ENCODE measurements around the gene PPP2R3B.
"Not testable (repeated sequence)": the region's sequence is repeated elsewhere in the genome, so short reads cannot be mapped to it uniquely, and the experiment has no call there.

PPP2R3B gene

DNA sequence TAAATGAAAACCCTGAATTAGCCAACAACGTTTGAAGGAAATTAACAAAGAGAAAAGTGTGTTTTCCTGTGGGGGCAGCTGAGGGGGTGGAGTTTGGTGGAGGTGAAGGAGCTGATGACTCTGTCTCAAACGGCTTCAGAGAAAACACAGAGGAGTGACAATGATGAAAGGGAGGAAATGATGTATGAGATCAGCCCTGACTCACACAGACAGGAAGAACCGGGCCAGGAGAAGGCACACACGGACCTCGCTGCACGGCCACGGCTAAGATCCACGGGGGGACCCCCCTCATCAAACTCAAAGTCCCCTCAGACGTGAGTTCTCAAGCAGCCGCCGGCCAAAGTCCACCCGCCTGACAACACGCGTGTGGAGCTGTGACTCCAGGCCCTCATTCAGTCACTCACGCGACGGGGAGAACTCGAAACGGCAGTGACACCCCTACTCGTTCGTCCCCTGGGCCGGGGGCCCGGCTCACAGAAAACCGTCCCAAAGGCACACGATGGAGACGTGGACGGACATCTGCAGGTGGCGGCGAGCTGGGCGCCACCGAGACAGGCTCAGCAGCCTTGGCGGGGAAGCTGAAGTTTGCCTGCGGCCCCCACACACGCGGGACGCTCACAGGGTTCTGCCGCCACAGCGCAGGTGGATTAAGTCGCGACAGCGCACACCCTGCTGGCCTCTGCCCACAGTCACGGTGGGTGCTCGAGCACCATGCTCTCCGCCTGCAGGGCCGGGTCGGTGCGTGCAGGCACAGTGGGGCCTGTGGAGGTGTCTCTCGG, 28.8 kb downstream of the PPP2R3B start:
- H3K27ac ChIP-seq (ENCODE audit: low read length): no peak overlapping the region
- H3K36me3 ChIP-seq (ENCODE audit: control insufficient read depth in 1 of 2, insufficient read depth in 2 of 2, low read length in 2 of 2): peaks cover 0 to 31% of the 10 kb centered on the region in 2 donors
- H3K9me3 ChIP-seq (ENCODE audit: control insufficient read depth in 1 of 2, low read length in 2 of 2): peaks cover 0 to 13% of the 10 kb centered on the region in 2 donors
- no peaks in the 10 kb centered on the region for H3K27me3 ChIP-seq (ENCODE audit: low read depth, low read length)
- H3K4me1 ChIP-seq (ENCODE audit: control insufficient read depth in 1 of 2, insufficient read depth in 2 of 2, low read length in 2 of 2): no peaks in the 10 kb centered on the region
- no peak overlapping the region for H3K4me3 ChIP-seq (ENCODE audit: low read depth in 1 of 2, low read length in 2 of 2)

DNA sequence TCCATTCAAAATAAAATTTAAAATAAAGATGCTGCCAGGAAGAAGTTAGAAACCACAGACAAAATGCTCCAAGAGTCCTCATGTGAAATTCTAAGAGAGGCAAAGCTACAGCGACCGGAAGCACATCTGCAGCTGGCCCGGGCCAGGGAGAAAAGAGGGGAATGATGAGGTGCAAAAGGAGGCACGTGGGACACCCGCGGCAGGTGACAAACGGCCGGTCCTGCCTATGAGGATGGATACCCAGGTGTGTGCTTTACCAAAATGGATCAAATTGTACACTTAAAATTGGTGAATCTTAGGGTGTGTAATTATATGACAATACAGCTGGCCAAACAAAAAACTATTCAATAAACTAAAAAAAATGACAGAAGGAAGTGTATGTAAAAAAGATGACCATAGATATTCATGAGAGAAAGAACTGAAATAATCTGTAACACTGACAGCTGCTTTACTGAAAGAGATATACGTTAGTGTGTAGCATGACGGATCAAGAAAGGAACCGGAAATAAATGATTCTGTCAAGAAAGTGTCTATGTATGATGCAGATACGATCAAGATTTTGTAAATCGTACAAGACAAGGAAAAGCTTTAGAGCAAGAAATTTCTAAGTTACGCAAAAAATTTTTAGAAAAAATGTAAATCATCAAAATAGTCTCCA, 29.5 kb downstream of the PPP2R3B start:
- Histone ChIP-seq H3K36me3 (ENCODE audit: control insufficient read depth in 1 of 2, insufficient read depth in 2 of 2, low read length in 2 of 2) (peaks cover 0 to 36% of the 10 kb centered on the region in 2 donors), H3K4me3 (ENCODE audit: low read depth in 1 of 2, low read length in 2 of 2) (no peak overlapping the region), H3K4me1 (ENCODE audit: control insufficient read depth in 1 of 2, insufficient read depth in 2 of 2, low read length in 2 of 2) (no peaks in the 10 kb centered on the region), H3K9me3 (ENCODE audit: control insufficient read depth in 1 of 2, low read length in 2 of 2) (peaks cover 0 to 13% of the 10 kb centered on the region in 2 donors), H3K27me3 (ENCODE audit: low read depth, low read length) (no peaks in the 10 kb centered on the region), H3K27ac (ENCODE audit: low read length) (no peak overlapping the region)

DNA sequence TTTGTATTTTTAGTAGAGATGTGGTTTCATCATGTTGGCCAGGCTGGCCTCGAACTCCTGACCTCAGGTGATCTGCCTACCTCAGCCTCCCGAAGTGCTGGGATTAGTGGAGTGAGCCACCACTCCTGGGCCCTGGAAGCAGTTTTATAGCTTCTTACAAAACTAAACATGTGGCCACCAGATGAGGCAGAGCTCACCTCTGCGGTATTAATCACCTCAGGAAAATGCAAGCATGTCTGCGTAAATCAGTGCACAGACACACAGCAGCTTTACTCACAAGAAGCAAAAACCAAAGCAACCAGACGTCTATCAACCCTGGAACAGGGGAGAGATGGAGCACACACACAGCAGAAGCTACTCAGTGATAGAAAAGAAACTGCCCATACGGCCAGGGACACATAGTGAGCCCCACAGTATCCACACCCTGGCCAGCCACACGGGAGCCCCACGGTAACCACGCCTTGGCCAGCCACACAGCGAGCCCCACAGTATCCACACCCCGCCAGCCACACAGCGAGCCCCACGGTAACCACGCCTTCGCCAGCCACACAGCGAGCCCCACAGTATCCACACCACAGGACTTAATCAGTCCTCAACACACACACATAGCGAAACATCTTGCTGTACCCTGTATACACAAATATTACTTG, 30.2 kb downstream of the PPP2R3B start:
- peaks cover 0 to 38% of the 10 kb centered on the region in 2 donors for H3K36me3 ChIP-seq (ENCODE audit: control insufficient read depth in 1 of 2, insufficient read depth in 2 of 2, low read length in 2 of 2)
- H3K27ac ChIP-seq (ENCODE audit: low read length): no peak overlapping the region
- no peaks in the 10 kb centered on the region for H3K4me1 ChIP-seq (ENCODE audit: control insufficient read depth in 1 of 2, insufficient read depth in 2 of 2, low read length in 2 of 2)
- H3K27me3 ChIP-seq (ENCODE audit: low read depth, low read length): no peaks in the 10 kb centered on the region
- peaks cover 0 to 13% of the 10 kb centered on the region in 2 donors for H3K9me3 ChIP-seq (ENCODE audit: control insufficient read depth in 1 of 2, low read length in 2 of 2)
- H3K4me3 ChIP-seq (ENCODE audit: low read depth in 1 of 2, low read length in 2 of 2): no peak overlapping the region

DNA sequence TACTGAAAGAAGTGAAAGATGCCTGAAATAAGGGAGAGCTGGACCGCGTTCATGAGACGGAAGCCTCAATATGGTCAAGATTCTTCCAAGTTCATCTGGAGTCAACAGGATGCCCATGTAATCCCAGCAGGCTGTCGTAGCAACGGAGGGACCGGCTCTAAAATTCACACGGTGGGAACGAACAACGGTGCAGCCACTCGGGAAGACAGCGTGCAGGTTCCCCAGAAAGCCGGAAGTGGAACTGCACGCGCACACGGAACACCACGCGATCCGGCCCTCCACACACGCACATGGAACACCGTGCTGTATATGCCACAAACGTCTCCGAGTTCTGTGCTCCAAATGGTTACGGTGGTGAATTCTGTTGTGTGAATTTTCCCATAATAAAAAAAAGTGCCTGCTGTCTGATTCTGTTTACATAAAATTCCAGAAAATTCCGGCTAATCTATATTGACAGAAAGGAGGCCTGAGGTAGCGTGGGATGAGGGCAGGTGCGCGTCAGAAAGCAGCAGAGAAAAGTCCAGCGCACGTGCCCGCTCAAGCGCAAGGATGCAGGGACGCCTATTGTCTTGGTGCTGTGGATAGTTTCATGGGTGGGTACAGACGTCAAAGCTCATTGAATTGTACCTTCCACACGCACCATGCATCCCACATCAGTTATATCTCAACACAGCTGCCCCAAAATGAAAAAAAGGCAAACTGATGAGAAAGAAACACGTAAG, 31.2 kb downstream of the PPP2R3B start:
- Histone ChIP-seq H3K4me1 (ENCODE audit: control insufficient read depth in 1 of 2, insufficient read depth in 2 of 2, low read length in 2 of 2) (no peaks in the 10 kb centered on the region), H3K4me3 (ENCODE audit: low read depth in 1 of 2, low read length in 2 of 2) (no peak overlapping the region), H3K36me3 (ENCODE audit: control insufficient read depth in 1 of 2, insufficient read depth in 2 of 2, low read length in 2 of 2) (peaks cover 0 to 30% of the 10 kb centered on the region in 2 donors), H3K27ac (ENCODE audit: low read length) (no peak overlapping the region), H3K27me3 (ENCODE audit: low read depth, low read length) (no peaks in the 10 kb centered on the region), H3K9me3 (ENCODE audit: control insufficient read depth in 1 of 2, low read length in 2 of 2) (peaks cover 0 to 5% of the 10 kb centered on the region in 2 donors)

DNA sequence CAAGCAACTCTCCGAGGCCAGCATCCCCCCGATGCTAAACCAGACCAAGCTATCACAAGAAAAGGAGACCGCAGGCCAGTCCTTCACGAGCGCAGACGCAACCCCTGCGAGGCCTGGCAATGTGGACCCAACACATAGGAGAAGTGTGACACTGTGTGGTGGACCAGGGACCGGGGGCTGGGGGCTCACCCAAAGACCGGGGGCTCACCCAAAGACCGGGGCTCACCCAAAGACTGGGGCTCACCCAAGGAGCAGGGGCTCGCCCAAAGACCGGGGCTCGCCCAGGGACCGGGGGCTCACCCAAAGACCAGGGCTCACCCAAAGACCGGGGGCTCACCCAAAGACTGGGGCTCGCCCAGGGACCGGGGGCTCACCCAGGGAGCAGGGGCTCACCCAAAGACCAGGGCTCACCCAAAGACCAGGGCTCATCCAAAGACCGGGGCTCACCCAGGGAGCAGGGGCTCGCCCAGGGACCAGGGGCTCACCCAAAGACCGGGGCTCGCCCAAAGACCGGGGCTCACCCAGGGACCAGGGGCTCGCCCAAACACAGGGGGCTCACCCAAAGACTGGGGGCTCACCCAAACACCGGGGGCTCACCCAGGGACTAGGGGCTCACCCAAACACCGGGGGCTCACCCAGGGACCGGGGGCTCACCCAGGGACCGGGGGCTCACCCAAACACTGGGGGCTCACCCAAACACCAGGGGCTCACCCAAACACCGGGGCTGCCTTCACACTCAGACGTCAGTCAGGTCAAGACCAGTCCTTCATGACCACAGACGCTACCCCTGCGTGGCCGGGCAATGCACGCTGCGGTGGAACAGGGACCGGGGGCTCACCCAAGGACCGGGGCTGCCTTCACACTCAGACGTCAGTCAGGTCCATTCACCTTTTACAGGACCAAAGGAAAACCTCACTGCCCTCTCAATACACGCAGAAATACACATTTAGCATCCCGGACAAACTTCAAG, 32.9 kb downstream of the PPP2R3B start:
- Histone ChIP-seq H3K27ac (ENCODE audit: low read length) (no peak overlapping the region), H3K9me3 (ENCODE audit: control insufficient read depth in 1 of 2, low read length in 2 of 2) (no peaks in the 10 kb centered on the region), H3K4me1 (ENCODE audit: control insufficient read depth in 1 of 2, insufficient read depth in 2 of 2, low read length in 2 of 2) (no peaks in the 10 kb centered on the region), H3K27me3 (ENCODE audit: low read depth, low read length) (no peaks in the 10 kb centered on the region), H3K36me3 (ENCODE audit: control insufficient read depth in 1 of 2, insufficient read depth in 2 of 2, low read length in 2 of 2) (peaks cover 0 to 14% of the 10 kb centered on the region in 2 donors), H3K4me3 (ENCODE audit: low read depth in 1 of 2, low read length in 2 of 2) (no peak overlapping the region)

DNA sequence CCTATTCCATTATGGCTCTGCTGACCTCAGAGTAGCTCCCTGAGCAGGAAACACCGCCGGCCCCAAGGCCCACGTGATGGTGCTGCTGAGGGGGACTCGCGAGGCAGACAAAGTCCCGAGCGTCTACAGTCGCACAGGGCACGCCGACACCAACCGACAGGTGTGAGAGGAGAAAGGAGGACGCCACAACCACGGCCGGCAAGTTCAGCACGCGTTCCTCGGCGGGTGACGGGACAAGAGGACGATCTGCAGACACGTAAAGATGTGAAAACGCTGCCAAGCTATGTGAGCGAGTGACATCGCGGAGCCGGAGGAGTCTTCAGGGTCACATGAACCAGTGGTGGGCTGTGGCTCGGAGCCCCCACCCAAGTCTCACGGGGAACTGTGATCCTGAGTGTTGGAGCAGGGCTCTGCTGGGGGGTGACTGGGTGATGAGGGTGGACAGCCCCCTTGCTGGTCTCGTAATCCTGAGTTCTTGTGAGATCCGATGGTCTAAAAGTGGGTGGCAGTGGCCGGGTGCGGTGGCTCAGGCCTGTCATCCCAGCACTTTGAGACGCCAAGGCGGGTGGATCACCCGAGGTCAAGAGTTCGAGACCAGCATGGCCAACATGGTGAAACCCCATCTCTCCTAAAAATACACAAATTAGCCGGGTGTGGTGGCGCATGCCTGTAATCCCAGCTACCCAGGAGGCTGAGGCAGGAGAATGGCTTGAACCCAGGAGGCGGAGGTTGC, 34.0 kb downstream of the PPP2R3B start:
- Histone ChIP-seq H3K4me1 (ENCODE audit: control insufficient read depth in 1 of 2, insufficient read depth in 2 of 2, low read length in 2 of 2) (no peaks in the 10 kb centered on the region), H3K4me3 (ENCODE audit: low read depth in 1 of 2, low read length in 2 of 2) (no peak overlapping the region), H3K9me3 (ENCODE audit: control insufficient read depth in 1 of 2, low read length in 2 of 2) (no peaks in the 10 kb centered on the region), H3K36me3 (ENCODE audit: control insufficient read depth in 1 of 2, insufficient read depth in 2 of 2, low read length in 2 of 2) (peaks cover 0 to 6% of the 10 kb centered on the region in 2 donors), H3K27ac (ENCODE audit: low read length) (no peak overlapping the region), H3K27me3 (ENCODE audit: low read depth, low read length) (no peaks in the 10 kb centered on the region)

DNA sequence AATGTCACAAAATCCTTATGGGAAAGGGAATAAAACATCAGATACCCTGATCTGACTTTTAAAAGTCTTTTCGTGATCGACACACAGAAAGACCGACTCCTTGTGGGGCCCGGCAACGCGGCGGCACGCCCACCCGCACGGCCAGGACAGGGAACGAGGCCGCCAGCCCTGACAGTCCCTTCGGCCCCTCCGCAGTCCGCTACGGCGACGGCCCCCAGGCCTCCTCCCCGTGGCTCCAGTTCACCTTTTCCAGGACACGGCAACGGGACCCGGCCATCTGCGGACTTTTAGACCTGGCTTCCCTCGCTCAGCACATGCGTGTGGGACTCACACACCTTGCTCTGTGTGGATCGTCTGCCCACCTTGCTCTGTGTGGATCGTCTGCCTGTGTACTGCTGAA, 34.5 kb downstream of the PPP2R3B start:
- Histone ChIP-seq H3K9me3 (ENCODE audit: control insufficient read depth in 1 of 2, low read length in 2 of 2) (no peaks in the 10 kb centered on the region), H3K4me3 (ENCODE audit: low read depth in 1 of 2, low read length in 2 of 2) (no peak overlapping the region), H3K27me3 (ENCODE audit: low read depth, low read length) (no peaks in the 10 kb centered on the region), H3K4me1 (ENCODE audit: control insufficient read depth in 1 of 2, insufficient read depth in 2 of 2, low read length in 2 of 2) (no peaks in the 10 kb centered on the region), H3K36me3 (ENCODE audit: control insufficient read depth in 1 of 2, insufficient read depth in 2 of 2, low read length in 2 of 2) (peaks cover 0 to 6% of the 10 kb centered on the region in 2 donors), H3K27ac (ENCODE audit: low read length) (no peak overlapping the region)

DNA sequence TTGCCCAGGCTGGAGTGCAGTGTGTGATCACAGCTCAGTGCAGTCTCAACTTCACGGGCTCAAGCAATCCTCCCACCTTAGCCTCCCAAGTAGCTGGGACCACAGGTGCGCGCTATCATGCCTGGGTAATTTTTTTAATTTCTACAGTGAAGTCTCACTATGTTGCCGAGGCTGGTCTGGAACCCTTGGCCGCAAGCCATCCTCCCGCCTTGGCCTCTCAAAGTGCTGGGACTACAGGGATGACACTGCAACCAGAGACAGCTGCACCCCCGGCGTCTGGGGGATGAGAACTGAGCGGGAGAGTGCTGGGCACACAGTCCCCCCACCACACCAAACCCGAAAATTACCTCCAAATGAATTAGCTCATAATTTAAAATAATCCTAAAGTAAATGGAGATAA, 35.0 kb downstream of the PPP2R3B start:
- Histone ChIP-seq H3K4me1 (ENCODE audit: control insufficient read depth in 1 of 2, insufficient read depth in 2 of 2, low read length in 2 of 2) (no peaks in the 10 kb centered on the region), H3K4me3 (ENCODE audit: low read depth in 1 of 2, low read length in 2 of 2) (no peak overlapping the region), H3K27ac (ENCODE audit: low read length) (no peak overlapping the region), H3K9me3 (ENCODE audit: control insufficient read depth in 1 of 2, low read length in 2 of 2) (no peaks in the 10 kb centered on the region), H3K36me3 (ENCODE audit: control insufficient read depth in 1 of 2, insufficient read depth in 2 of 2, low read length in 2 of 2) (peaks cover 0 to 6% of the 10 kb centered on the region in 2 donors), H3K27me3 (ENCODE audit: low read depth, low read length) (no peaks in the 10 kb centered on the region)

DNA sequence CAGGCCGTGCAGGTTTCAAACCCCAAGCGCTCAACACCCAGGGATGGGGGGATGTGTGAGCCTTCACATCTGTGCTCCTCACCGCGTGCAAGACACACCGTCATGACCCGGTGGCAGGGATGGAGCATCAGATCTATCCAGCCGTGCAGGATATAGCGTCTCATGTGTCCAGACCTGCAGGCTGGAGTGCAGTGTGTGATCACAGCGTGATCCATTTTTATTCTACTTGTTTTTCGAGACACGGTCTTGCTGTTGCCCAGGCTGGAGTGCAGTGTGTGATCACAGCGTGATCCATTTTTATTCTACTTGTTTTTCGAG, 35.4 kb downstream of the PPP2R3B start:
- not testable (repeated sequence) for H3K36me3 ChIP-seq (ENCODE audit: control insufficient read depth in 1 of 2, insufficient read depth in 2 of 2, low read length in 2 of 2); H3K27ac ChIP-seq (ENCODE audit: low read length)

More for the DNA sequence above, 35.4 kb downstream of the PPP2R3B start:
- H3K4me1 ChIP-seq (ENCODE audit: control insufficient read depth in 1 of 2, insufficient read depth in 2 of 2, low read length in 2 of 2); H3K4me3 ChIP-seq (ENCODE audit: low read depth in 1 of 2, low read length in 2 of 2); H3K9me3 ChIP-seq (ENCODE audit: control insufficient read depth in 1 of 2, low read length in 2 of 2); H3K27me3 ChIP-seq (ENCODE audit: low read depth, low read length): not testable (repeated sequence)
